Trophoblast cell (in vitro differentiated cells and primary cell): ENCODE measurements around the gene ARHGAP42.

ENCODE experiments used
- DNase-seq, 2 donors: peaks; one replicate each; pipeline ENCODE4 v3.0.0-alpha.2; 2016
- H2AFZ ChIP-seq: 2 replicates; pipeline ENCODE4 v1.6.1; 2013; ENCODE audit warnings: low read length, moderate library complexity, mild to moderate bottlenecking; ENCODE audit not compliant: insufficient read depth, poor library complexity
- H2AK5ac ChIP-seq: 2 replicates; pipeline ENCODE4 v1.6.1; 2013; ENCODE audit warnings: mild to moderate bottlenecking, low read length
- H2BK120ac ChIP-seq: 2 replicates; pipeline ENCODE4 v1.6.1; 2013; ENCODE audit warnings: low read length, mild to moderate bottlenecking, moderate library complexity; ENCODE audit not compliant: insufficient read depth, poor library complexity
- H2BK12ac ChIP-seq: 2 replicates; pipeline ENCODE4 v1.6.1; 2013; ENCODE audit warnings: mild to moderate bottlenecking, low read length, moderate library complexity
- H2BK5ac ChIP-seq: 2 replicates; pipeline ENCODE4 v1.6.1; 2013; ENCODE audit warnings: low read length, low read depth, moderate library complexity, mild to moderate bottlenecking; ENCODE audit not compliant: poor library complexity
- H3K14ac ChIP-seq: 2 replicates; pipeline ENCODE4 v1.6.1; 2013; ENCODE audit warnings: mild to moderate bottlenecking, low read length
- H3K18ac ChIP-seq: 2 replicates; pipeline ENCODE4 v1.6.1; 2013; ENCODE audit warnings: mild to moderate bottlenecking, low read length
- H3K23ac ChIP-seq: 2 replicates; pipeline ENCODE4 v1.6.1; 2013; ENCODE audit warnings: low read length
- H3K27ac ChIP-seq: 2 replicates; pipeline ENCODE4 v1.5.1; 2013; ENCODE audit warnings: low read depth, mild to moderate bottlenecking, inconsistent platforms, low read length, moderate library complexity
- H3K27me3 ChIP-seq: 2 replicates; pipeline ENCODE4 v1.6.1; 2013; ENCODE audit warnings: inconsistent platforms, mild to moderate bottlenecking, low read length, moderate library complexity; ENCODE audit not compliant: insufficient read depth
- H3K36me3 ChIP-seq, 2 experiments: 1 replicate in 1 of 2; 2 replicates in 1 of 2; pipeline ENCODE4 v1.6.1; 2013; ENCODE audit warnings: low read length in 2 of 2, mild to moderate bottlenecking in 2 of 2, moderate library complexity in 1 of 2; ENCODE audit not compliant: insufficient read depth in 2 of 2, control insufficient read depth in 1 of 2
- H3K4ac ChIP-seq: 2 replicates; pipeline ENCODE4 v1.6.1; 2013; ENCODE audit warnings: low read depth, mild to moderate bottlenecking, low read length, moderate library complexity
- H3K4me1 ChIP-seq, 2 experiments: 1 replicate in 1 of 2; 2 replicates in 1 of 2; pipeline ENCODE4 v1.6.1; 2013; ENCODE audit warnings: low read length in 2 of 2, mild to moderate bottlenecking in 2 of 2, moderate library complexity in 1 of 2; ENCODE audit not compliant: insufficient read depth in 2 of 2, control insufficient read depth in 1 of 2
- H3K4me2 ChIP-seq: 2 replicates; pipeline ENCODE4 v1.6.1; 2013; ENCODE audit warnings: inconsistent platforms, mild to moderate bottlenecking, low read length, moderate library complexity
- H3K4me3 ChIP-seq: 2 replicates; pipeline ENCODE4 v1.5.1; 2013; ENCODE audit warnings: mild to moderate bottlenecking, low read depth, low read length, inconsistent platforms
- H3K79me1 ChIP-seq: one replicate; pipeline ENCODE4 v1.6.1; 2013; ENCODE audit warnings: low read length
- H3K79me2 ChIP-seq: 2 replicates; pipeline ENCODE4 v1.6.1; 2013; ENCODE audit warnings: low read length, mild to moderate bottlenecking; ENCODE audit not compliant: control insufficient read depth, insufficient read depth, poor library complexity
- H3K9ac ChIP-seq: 2 replicates; pipeline ENCODE4 v1.6.1; 2013; ENCODE audit warnings: mild to moderate bottlenecking, low read length
- H3K9me3 ChIP-seq: 2 replicates; pipeline ENCODE4 v1.6.1; 2013; ENCODE audit warnings: low read depth, mild to moderate bottlenecking, control low read depth, inconsistent platforms, low read length; ENCODE audit not compliant: insufficient read depth
- H4K12ac ChIP-seq: 2 replicates; pipeline ENCODE4 v1.6.1; 2013; ENCODE audit warnings: low read depth, mild to moderate bottlenecking, low read length, moderate library complexity
- H4K8ac ChIP-seq: 2 replicates; pipeline ENCODE4 v1.6.1; 2013; ENCODE audit warnings: low read depth, mild to moderate bottlenecking, low read length, moderate library complexity
- H4K91ac ChIP-seq: one replicate; pipeline ENCODE4 v1.6.1; 2013; ENCODE audit warnings: low read depth, mild to moderate bottlenecking, low read length, moderate library complexity
- WGBS: extraction: QIAGEN DNeasy Blood & Tissue Kit; methylation state at CpG from one replicate; pipeline ENCODE4 v1.1.7; 2013; ENCODE audit warnings: missing lambda C conversion rate; ENCODE audit not compliant: insufficient read length, insufficient coverage; ENCODE audit errors: extremely low coverage; 5-methylcytosine and 5-hydroxymethylcytosine counted together

Gene ARHGAP42

DNA sequence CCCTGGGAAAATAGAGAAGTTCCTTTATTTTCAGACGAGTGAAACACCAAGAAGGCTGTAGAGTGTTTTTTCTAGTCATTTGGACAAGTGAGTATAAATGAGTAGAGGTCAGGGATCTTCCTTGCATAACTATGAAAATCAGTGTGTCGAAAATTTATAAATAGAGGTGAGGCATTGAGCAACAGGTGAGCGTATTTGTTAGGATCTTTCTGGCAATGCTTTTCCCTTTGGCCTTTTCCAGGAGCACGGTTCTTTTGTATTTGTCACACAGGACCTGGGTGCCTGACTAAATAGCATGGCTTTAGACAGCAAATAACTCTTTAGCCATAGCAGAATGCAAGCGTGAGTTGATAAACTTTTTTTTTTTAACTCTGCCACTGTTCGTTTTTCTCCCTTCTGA, 19.6 kb upstream of the ARHGAP42 start:
- H3K23ac ChIP-seq = no peak overlapping the region
- no peak overlapping the region for H2AK5ac ChIP-seq
- H4K12ac ChIP-seq = no peak overlapping the region
- no peak overlapping the region for H3K18ac ChIP-seq
- no peak overlapping the region for H3K9ac ChIP-seq
- DNase-seq = no peak
- H2BK5ac ChIP-seq = no peak overlapping the region
- H2AFZ ChIP-seq = no peak overlapping the region
- H3K4me3 ChIP-seq = no peak overlapping the region
- H3K4me2 ChIP-seq = no peak overlapping the region
- no peaks in the 10 kb centered on the region for H3K36me3 ChIP-seq
- H2BK120ac ChIP-seq = no peak overlapping the region
- H3K27me3 ChIP-seq = no peaks in the 10 kb centered on the region
- peaks cover 4% of the 10 kb centered on the region for H3K79me1 ChIP-seq
- H4K91ac ChIP-seq = no peak overlapping the region
- no peaks in the 10 kb centered on the region for H3K79me2 ChIP-seq
- no CpG with 5 or more reads among the region's 6 CpGs for WGBS
- H3K4ac ChIP-seq = no peak overlapping the region
- no peak overlapping the region for H4K8ac ChIP-seq
- no peaks in the 10 kb centered on the region for H3K9me3 ChIP-seq
- H3K27ac ChIP-seq = no peak overlapping the region
- no peak overlapping the region for H2BK12ac ChIP-seq
- H3K4me1 ChIP-seq = peaks cover 0 to 2% of the 10 kb centered on the region in 2 experiments
- H3K14ac ChIP-seq = no peak overlapping the region

DNA sequence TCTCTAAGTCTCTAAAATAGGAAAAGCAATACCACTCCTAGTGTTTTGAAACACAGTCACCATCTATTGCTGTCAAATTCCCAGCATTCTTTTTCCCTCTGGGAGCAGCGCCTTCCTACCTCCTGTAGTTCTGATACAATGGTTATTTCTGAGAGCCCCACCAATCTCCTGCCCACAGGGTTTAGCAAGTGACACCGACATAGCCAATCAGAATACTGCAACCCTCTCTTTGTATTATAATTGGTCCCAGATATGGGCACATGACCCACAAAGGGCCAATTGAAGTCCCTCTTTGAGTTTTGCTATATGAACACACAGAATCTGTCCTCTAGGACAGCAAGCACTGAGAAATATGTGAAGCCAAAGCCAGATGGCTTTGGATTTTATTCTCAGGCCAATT, 16.9 kb upstream of the ARHGAP42 start:
- H3K14ac ChIP-seq = no peak overlapping the region
- H4K12ac ChIP-seq = no peak overlapping the region
- H3K4me2 ChIP-seq = no peak overlapping the region
- no peak overlapping the region for H3K9ac ChIP-seq
- H3K36me3 ChIP-seq = no peaks in the 10 kb centered on the region
- peak in 1 of 2 donors; percentile 33 for DNase-seq
- no peaks in the 10 kb centered on the region for H3K79me2 ChIP-seq
- no peak overlapping the region for H4K8ac ChIP-seq
- H3K4me3 ChIP-seq = no peak overlapping the region
- no peak overlapping the region for H2BK120ac ChIP-seq
- no peak overlapping the region for H3K4ac ChIP-seq
- no peaks in the 10 kb centered on the region for H3K9me3 ChIP-seq
- H3K27ac ChIP-seq = no peak overlapping the region
- no peak overlapping the region for H2AK5ac ChIP-seq
- peak overlapping the region; percentile 30 for H2BK12ac ChIP-seq
- peaks cover 6% of the 10 kb centered on the region for H3K79me1 ChIP-seq
- no peak overlapping the region for H2BK5ac ChIP-seq
- no peak overlapping the region for H4K91ac ChIP-seq
- peaks cover 0 to 2% of the 10 kb centered on the region in 2 experiments for H3K4me1 ChIP-seq
- no peak overlapping the region for H3K23ac ChIP-seq
- H2AFZ ChIP-seq = no peak overlapping the region
- no peaks in the 10 kb centered on the region for H3K27me3 ChIP-seq
- WGBS = no CpG with 5 or more reads among the region's 2 CpGs
- H3K18ac ChIP-seq = no peak overlapping the region

DNA sequence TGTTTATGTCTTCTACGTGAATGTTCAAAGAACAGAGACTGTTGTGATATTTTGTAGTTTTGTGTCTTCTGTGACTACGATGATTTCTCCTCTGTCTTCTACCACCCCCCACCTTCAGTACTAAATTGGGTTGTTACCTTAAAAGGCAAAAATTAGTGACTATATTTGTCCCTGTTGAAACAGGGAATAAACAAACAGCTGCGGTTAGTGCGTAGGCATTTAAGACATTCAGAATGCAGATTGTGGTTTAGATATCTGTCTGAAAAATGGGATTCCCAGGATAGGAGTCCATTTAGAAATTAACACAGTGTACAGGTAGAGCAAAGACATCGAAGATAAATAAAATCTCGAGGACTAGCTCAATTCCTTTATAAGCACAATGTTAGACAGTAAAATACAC, 15.6 kb upstream of the ARHGAP42 start:
- Histone ChIP-seq H3K79me1 (peaks cover 6% of the 10 kb centered on the region), H3K4me2 (no peak overlapping the region), H2AFZ (no peak overlapping the region), H3K27me3 (no peaks in the 10 kb centered on the region), H2AK5ac (no peak overlapping the region), H3K27ac (peak overlapping the region; percentile 65), H2BK120ac (no peak overlapping the region), H2BK5ac (no peak overlapping the region), H3K79me2 (no peaks in the 10 kb centered on the region), H4K91ac (no peak overlapping the region), H4K8ac (no peak overlapping the region), H2BK12ac (no peak overlapping the region), H3K18ac (no peak overlapping the region), H3K14ac (no peak overlapping the region), H3K23ac (no peak overlapping the region), H3K9ac (no peak overlapping the region), H3K4me3 (no peak overlapping the region), H3K4me1 (peaks cover 0 to 2% of the 10 kb centered on the region in 2 experiments), H4K12ac (no peak overlapping the region), H3K36me3 (no peaks in the 10 kb centered on the region), H3K9me3 (no peaks in the 10 kb centered on the region), H3K4ac (no peak overlapping the region)
- WGBS = no CpG with 5 or more reads among the region's 6 CpGs
- peak; percentile 56 to 81 for DNase-seq

DNA sequence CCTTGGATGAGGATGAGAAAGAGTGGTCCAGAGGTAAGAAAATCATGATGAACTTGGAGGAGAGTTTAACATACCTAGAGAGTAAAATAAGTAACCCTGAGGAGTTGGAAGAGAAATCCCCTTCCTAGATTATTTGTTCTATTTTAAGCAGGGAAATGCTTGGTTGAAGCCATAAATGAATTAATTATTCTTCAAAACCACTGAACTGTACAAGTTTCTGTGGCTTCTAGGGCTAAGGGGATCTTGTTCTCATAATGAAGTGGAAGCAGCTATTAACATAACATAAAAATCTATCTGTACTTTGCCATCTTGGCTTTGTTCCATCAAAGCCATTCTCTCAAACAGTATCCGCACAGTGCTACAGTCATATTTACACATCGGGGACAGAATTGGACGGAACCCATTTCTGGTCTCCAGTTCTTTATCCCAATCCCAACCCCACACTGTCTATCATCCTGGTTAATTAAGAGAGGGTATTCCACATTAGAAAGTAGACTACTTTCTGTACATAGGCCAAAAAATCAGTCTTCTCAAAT, 14.5 kb upstream of the ARHGAP42 start:
- H3K27me3 ChIP-seq = no peaks in the 10 kb centered on the region
- no peak overlapping the region for H2AFZ ChIP-seq
- H3K4me2 ChIP-seq = no peak overlapping the region
- H3K14ac ChIP-seq = no peak overlapping the region
- H4K12ac ChIP-seq = no peak overlapping the region
- no peak overlapping the region for H3K4me3 ChIP-seq
- H2BK12ac ChIP-seq = no peak overlapping the region
- no peak overlapping the region for H2AK5ac ChIP-seq
- no peak overlapping the region for H3K18ac ChIP-seq
- H4K91ac ChIP-seq = no peak overlapping the region
- H3K36me3 ChIP-seq = no peaks in the 10 kb centered on the region
- no peak overlapping the region for H2BK120ac ChIP-seq
- no peak for DNase-seq
- no peak overlapping the region for H3K27ac ChIP-seq
- H4K8ac ChIP-seq = no peak overlapping the region
- no CpG with 5 or more reads among the region's 3 CpGs for WGBS
- no peak overlapping the region for H2BK5ac ChIP-seq
- H3K4me1 ChIP-seq = peaks cover 0 to 2% of the 10 kb centered on the region in 2 experiments
- H3K79me1 ChIP-seq = peaks cover 6% of the 10 kb centered on the region
- no peak overlapping the region for H3K23ac ChIP-seq
- no peaks in the 10 kb centered on the region for H3K9me3 ChIP-seq
- H3K4ac ChIP-seq = no peak overlapping the region
- no peak overlapping the region for H3K9ac ChIP-seq
- H3K79me2 ChIP-seq = no peaks in the 10 kb centered on the region
